ENCODE results near the gene LDLRAD3. TPM values are rescaled to one million over a fixed set of nuclear protein-coding genes. Genes with fewer than 3 reads are reported as not detected.

LDLRAD3 gene
- total and polyA plus RNA-seq, 10 donors, result 1.5 to 9.6 (median 8.1) TPM

- TF ChIP-seq POLR2AphosphoS5 (IDR thresholded peaks at IDR 0.05), result no peak
- TF ChIP-seq, protein P1, sequence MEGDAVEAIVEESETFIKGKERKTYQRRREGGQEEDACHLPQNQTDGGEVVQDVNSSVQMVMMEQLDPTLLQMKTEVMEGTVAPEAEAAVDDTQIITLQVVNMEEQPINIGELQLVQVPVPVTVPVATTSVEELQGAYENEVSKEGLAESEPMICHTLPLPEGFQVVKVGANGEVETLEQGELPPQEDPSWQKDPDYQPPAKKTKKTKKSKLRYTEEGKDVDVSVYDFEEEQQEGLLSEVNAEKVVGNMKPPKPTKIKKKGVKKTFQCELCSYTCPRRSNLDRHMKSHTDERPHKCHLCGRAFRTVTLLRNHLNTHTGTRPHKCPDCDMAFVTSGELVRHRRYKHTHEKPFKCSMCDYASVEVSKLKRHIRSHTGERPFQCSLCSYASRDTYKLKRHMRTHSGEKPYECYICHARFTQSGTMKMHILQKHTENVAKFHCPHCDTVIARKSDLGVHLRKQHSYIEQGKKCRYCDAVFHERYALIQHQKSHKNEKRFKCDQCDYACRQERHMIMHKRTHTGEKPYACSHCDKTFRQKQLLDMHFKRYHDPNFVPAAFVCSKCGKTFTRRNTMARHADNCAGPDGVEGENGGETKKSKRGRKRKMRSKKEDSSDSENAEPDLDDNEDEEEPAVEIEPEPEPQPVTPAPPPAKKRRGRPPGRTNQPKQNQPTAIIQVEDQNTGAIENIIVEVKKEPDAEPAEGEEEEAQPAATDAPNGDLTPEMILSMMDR (IDR thresholded peaks at IDR 0.05 in 8 of 11, conservative IDR thresholded peaks at IDR 0.05 in 3 of 11), result no peak
- TF ChIP-seq POLR2A (IDR thresholded peaks at IDR 0.05), result no peak
- Histone ChIP-seq H3K4me3 (no peak overlapping the region), H3K27ac (no peak overlapping the region), H3K36me3 (no peaks in the 10 kb centered on the region), H3K27me3 (replicated peaks in 1 of 7) (no peaks in the 10 kb centered on the region), H3K9me3 (peaks cover 0 to 16% (median 6%) of the 10 kb centered on the region in 8 donors), H3K4me1 (no peaks in the 10 kb centered on the region)
- intact Hi-C loops (cut with DNase I; ENCODE audit: low total_unique reads), result loop anchor here (10.0 kb wide), 1 partner anchor 57 kb away; no protein-coding TSS in a partner anchor
- 63 to 88% (median 77%) methylated on average over 5 of the region's 5 CpGs for WGBS, 5 donors
- no peak for DNase-seq
These were observed 28.1 kb downstream of the LDLRAD3 start for GRCh38 chr11:35971841-35972422.

GRCh38 chr11:35974882-35975589 is 31.2 kb downstream of the LDLRAD3 start:
- no peak overlapping the region for H3K4me3 ChIP-seq
- intact Hi-C loops (cut with DNase I; ENCODE audit: low total_unique reads), result loop anchor here (10.0 kb wide), 1 partner anchor 60 kb away; no protein-coding TSS in a partner anchor
- DNase-seq, result no peak
- TF ChIP-seq POLR2A (IDR thresholded peaks at IDR 0.05), result no peak
- TF ChIP-seq, protein P1 (IDR thresholded peaks at IDR 0.05 in 8 of 11, conservative IDR thresholded peaks at IDR 0.05 in 3 of 11), result no peak
- no peak for TF ChIP-seq POLR2AphosphoS5 (IDR thresholded peaks at IDR 0.05)
- 67 to 81% (median 78%) methylated on average over 3 of the region's 3 CpGs for WGBS, 5 donors
- no peak overlapping the region for H3K27ac ChIP-seq
- peaks cover 0 to 16% (median 6%) of the 10 kb centered on the region in 8 donors for H3K9me3 ChIP-seq
- no peaks in the 10 kb centered on the region for H3K36me3 ChIP-seq
- H3K4me1 ChIP-seq, result no peaks in the 10 kb centered on the region
- no peaks in the 10 kb centered on the region for H3K27me3 ChIP-seq (replicated peaks in 1 of 7)

GRCh38 chr11:35976434-35976833 is 32.6 kb downstream of the LDLRAD3 start:
- Histone ChIP-seq H3K36me3 (no peaks in the 10 kb centered on the region), H3K27ac (no peak overlapping the region), H3K27me3 (replicated peaks in 1 of 7) (no peaks in the 10 kb centered on the region), H3K9me3 (peaks cover 0 to 16% (median 6%) of the 10 kb centered on the region in 8 donors), H3K4me1 (peaks cover 0 to 8% (median 0%) of the 10 kb centered on the region in 6 donors), H3K4me3 (no peak overlapping the region)
- WGBS, 5 donors, result 84 to 93% (median 89%) methylated on average over 6 of the region's 6 CpGs
- TF ChIP-seq POLR2AphosphoS5 (IDR thresholded peaks at IDR 0.05), result no peak
- TF ChIP-seq, protein P1 (IDR thresholded peaks at IDR 0.05 in 8 of 11, conservative IDR thresholded peaks at IDR 0.05 in 3 of 11), result no peak
- no peak for TF ChIP-seq POLR2A (IDR thresholded peaks at IDR 0.05)
- intact Hi-C loops (cut with DNase I; ENCODE audit: low total_unique reads), result loop anchor here (10.0 kb wide), 1 partner anchor 62 kb away; no protein-coding TSS in a partner anchor
- DNase-seq, result no peak

DNA sequence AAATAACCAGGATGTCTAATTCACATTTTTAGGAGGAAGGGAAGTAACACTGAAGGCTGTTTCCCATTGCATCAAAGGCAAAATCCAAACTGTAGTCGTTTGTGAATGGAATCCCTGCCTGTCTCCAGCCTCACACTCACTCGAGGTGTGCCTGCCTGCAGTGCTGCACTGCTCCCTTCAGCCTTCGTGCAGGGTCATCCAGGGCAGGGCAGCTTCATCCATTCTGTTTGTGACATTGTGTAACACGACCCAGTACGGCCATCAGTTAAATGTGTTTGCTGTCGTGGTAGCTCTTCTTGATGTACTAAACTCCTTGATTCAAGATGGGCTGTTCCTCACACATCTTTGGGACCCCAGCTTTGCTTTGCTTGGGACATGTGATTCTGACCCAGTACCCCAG is 34.3 kb downstream of the LDLRAD3 start:
- WGBS, 5 donors, result 37 to 62% (median 54%) methylated on average over 6 of the region's 6 CpGs
- Histone ChIP-seq H3K36me3 (no peaks in the 10 kb centered on the region), H3K9me3 (peaks cover 0 to 16% (median 6%) of the 10 kb centered on the region in 8 donors), H3K4me1 (peaks cover 0 to 14% (median 0%) of the 10 kb centered on the region in 6 donors), H3K27ac (no peak overlapping the region), H3K4me3 (no peak overlapping the region), H3K27me3 (replicated peaks in 1 of 7) (no peaks in the 10 kb centered on the region)
- DNase-seq, result no peak
- TF ChIP-seq POLR2AphosphoS5 (IDR thresholded peaks at IDR 0.05) (no peak), POLR2A (IDR thresholded peaks at IDR 0.05) (no peak)
- TF ChIP-seq, protein P1 (IDR thresholded peaks at IDR 0.05 in 8 of 11, conservative IDR thresholded peaks at IDR 0.05 in 3 of 11), result no peak
- intact Hi-C loops (cut with DNase I; ENCODE audit: low total_unique reads), result loop anchor here (10.0 kb wide), 1 partner anchor 63 kb away; no protein-coding TSS in a partner anchor

Data from spleen (tissue), 11 donors.